ENCODE results near the gene ANO5. TPM values are rescaled to one million over a fixed set of nuclear protein-coding genes. Genes with fewer than 3 reads are reported as not detected.
"Not testable (repeated sequence)": the region's sequence is repeated elsewhere in the genome, so short reads cannot be mapped to it uniquely, and the experiment has no call there.

ANO5 gene
- total RNA-seq, 1 donor from 2014 or later, result 6.2 TPM

- Mint-ChIP-seq H3K9me3 (ENCODE audit: low read depth) (no peaks in the 10 kb centered on the region), H3K4me1 (ENCODE audit: low read depth) (no peaks in the 10 kb centered on the region), H3K4me3 (ENCODE audit: low read depth) (no peak overlapping the region), H3K36me3 (ENCODE audit: insufficient read depth) (no peaks in the 10 kb centered on the region), H3K27me3 (no peaks in the 10 kb centered on the region), H3K27ac (no peak overlapping the region)
- TF ChIP-seq CTCF (IDR thresholded peaks at IDR 0.05; ENCODE audit: unreplicated experiment), result no peak
- no peak for DNase-seq (ENCODE audit: low spot score, unreplicated experiment)
Observed at GRCh38 chr11:22275600-22275999, 82.7 kb downstream of the ANO5 start.

DNA sequence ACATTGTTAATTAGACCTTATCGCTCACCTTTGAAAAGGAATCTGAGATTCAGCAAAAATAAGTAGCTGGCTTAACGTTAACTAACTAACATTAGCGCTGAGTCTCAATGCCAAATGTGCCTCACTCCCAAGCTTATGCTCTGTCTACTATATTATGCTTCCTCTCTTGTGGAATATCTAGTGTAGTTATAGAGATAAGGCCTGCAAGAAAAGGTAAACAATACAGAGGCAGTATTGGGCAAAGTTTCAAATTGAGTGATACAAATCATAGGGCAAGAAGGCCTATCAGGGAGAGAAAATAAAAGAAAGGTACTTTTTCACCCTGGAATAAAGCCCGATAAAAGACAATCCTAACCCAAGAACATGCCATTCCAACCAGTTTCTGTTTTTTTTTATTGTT lies 83.7 kb downstream of the ANO5 start:
- no peaks in the 10 kb centered on the region for H3K27me3 Mint-ChIP-seq
- H3K27ac Mint-ChIP-seq, result no peak overlapping the region
- DNase-seq (ENCODE audit: low spot score, unreplicated experiment), result no peak
- no peak for TF ChIP-seq CTCF (IDR thresholded peaks at IDR 0.05; ENCODE audit: unreplicated experiment)
- H3K9me3 Mint-ChIP-seq (ENCODE audit: low read depth), result no peaks in the 10 kb centered on the region
- no peaks in the 10 kb centered on the region for H3K4me1 Mint-ChIP-seq (ENCODE audit: low read depth)
- no peak overlapping the region for H3K4me3 Mint-ChIP-seq (ENCODE audit: low read depth)
- no peaks in the 10 kb centered on the region for H3K36me3 Mint-ChIP-seq (ENCODE audit: insufficient read depth)

GRCh38 chr11:22284991-22285390 lies 92.1 kb downstream of the ANO5 start:
- not testable (repeated sequence) for H3K36me3 Mint-ChIP-seq (ENCODE audit: insufficient read depth); H3K27ac Mint-ChIP-seq; H3K9me3 Mint-ChIP-seq (ENCODE audit: low read depth); H3K4me1 Mint-ChIP-seq (ENCODE audit: low read depth); DNase-seq (ENCODE audit: low spot score, unreplicated experiment); H3K4me3 Mint-ChIP-seq (ENCODE audit: low read depth); H3K27me3 Mint-ChIP-seq

DNA sequence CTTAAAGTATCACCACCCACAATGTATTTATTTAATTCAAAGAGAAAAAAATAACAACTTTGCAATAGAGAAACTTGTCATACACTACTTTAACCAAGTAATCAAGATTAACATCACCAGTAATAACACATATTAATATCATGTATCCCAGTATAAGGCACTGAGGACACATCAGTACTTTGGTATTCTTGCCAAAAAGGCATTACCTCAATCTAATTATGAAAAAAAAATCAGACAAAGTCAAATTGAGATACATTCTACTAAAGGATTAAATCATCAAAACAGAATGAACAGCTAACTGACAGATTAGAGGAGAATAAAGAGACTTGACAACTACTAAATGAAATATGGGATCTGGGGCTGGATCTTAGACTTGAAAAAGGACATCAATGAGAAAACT lies 109.5 kb downstream of the ANO5 start:
- Mint-ChIP-seq H3K4me3 (ENCODE audit: low read depth) (no peak overlapping the region), H3K27me3 (peaks cover 5% of the 10 kb centered on the region), H3K27ac (no peak overlapping the region), H3K36me3 (ENCODE audit: insufficient read depth) (no peaks in the 10 kb centered on the region), H3K4me1 (ENCODE audit: low read depth) (no peaks in the 10 kb centered on the region), H3K9me3 (ENCODE audit: low read depth) (no peaks in the 10 kb centered on the region)
- DNase-seq (ENCODE audit: low spot score, unreplicated experiment), result no peak
- no peak for TF ChIP-seq CTCF (IDR thresholded peaks at IDR 0.05; ENCODE audit: unreplicated experiment)

- peak; percentile 80 for TF ChIP-seq CTCF (IDR thresholded peaks at IDR 0.05; ENCODE audit: unreplicated experiment)
- no peaks in the 10 kb centered on the region for H3K9me3 Mint-ChIP-seq (ENCODE audit: low read depth)
- H3K4me3 Mint-ChIP-seq (ENCODE audit: low read depth), result no peak overlapping the region
- no peak for DNase-seq (ENCODE audit: low spot score, unreplicated experiment)
- H3K27ac Mint-ChIP-seq, result no peak overlapping the region
- H3K4me1 Mint-ChIP-seq (ENCODE audit: low read depth), result no peaks in the 10 kb centered on the region
- no peaks in the 10 kb centered on the region for H3K36me3 Mint-ChIP-seq (ENCODE audit: insufficient read depth)
- peaks cover 5% of the 10 kb centered on the region for H3K27me3 Mint-ChIP-seq
Observed at GRCh38 chr11:22304337-22304961, 111.6 kb downstream of the ANO5 start.

GRCh38 chr11:22317656-22318055 lies 124.8 kb downstream of the ANO5 start:
- no peak for TF ChIP-seq CTCF (IDR thresholded peaks at IDR 0.05; ENCODE audit: unreplicated experiment)
- H3K36me3 Mint-ChIP-seq (ENCODE audit: insufficient read depth), result no peaks in the 10 kb centered on the region
- H3K27ac Mint-ChIP-seq, result no peak overlapping the region
- no peaks in the 10 kb centered on the region for H3K9me3 Mint-ChIP-seq (ENCODE audit: low read depth)
- no peak for DNase-seq (ENCODE audit: low spot score, unreplicated experiment)
- H3K4me3 Mint-ChIP-seq (ENCODE audit: low read depth), result no peak overlapping the region
- no peaks in the 10 kb centered on the region for H3K4me1 Mint-ChIP-seq (ENCODE audit: low read depth)
- no peaks in the 10 kb centered on the region for H3K27me3 Mint-ChIP-seq

All from progenitor cell of endocrine pancreas (in vitro differentiated cells).